Neuronal stem cell (in vitro differentiated cells): Measurements from ENCODE around the gene ROS1.

Experiments
- DNase-seq: peaks from one replicate; pipeline ENCODE4 v3.0.0-alpha.2; 2013; ENCODE audit warnings: low spot score
- H2AFZ ChIP-seq: one replicate; pipeline ENCODE4 v1.6.1; 2013; ENCODE audit warnings: mild to moderate bottlenecking, low read length, inconsistent platforms
- H2AK5ac ChIP-seq: 2 replicates; pipeline ENCODE4 v1.6.1; 2013; ENCODE audit warnings: low read depth, mild to moderate bottlenecking, inconsistent platforms, low read length, moderate library complexity, mixed read lengths
- H2BK120ac ChIP-seq: 2 replicates; pipeline ENCODE4 v1.6.1; 2013; ENCODE audit warnings: low read depth, mild to moderate bottlenecking, inconsistent platforms, low read length, moderate library complexity, mixed read lengths
- H2BK12ac ChIP-seq: one replicate; pipeline ENCODE4 v1.6.1; 2013; ENCODE audit warnings: low read length, inconsistent platforms
- H2BK15ac ChIP-seq: 2 replicates; pipeline ENCODE4 v1.6.1; 2013; ENCODE audit warnings: mild to moderate bottlenecking, low read length, inconsistent platforms, mixed read lengths
- H2BK5ac ChIP-seq: one replicate; pipeline ENCODE4 v1.6.1; 2013; ENCODE audit warnings: inconsistent platforms, mild to moderate bottlenecking, low read length, moderate library complexity
- H3K14ac ChIP-seq: one replicate; pipeline ENCODE4 v1.6.1; 2013; ENCODE audit warnings: low read length, inconsistent platforms
- H3K18ac ChIP-seq: 2 replicates; pipeline ENCODE4 v1.6.1; 2013; ENCODE audit warnings: low read length, inconsistent platforms
- H3K23ac ChIP-seq: 2 replicates; pipeline ENCODE4 v1.6.1; 2013; ENCODE audit warnings: low read depth, mild to moderate bottlenecking, mixed read lengths, low read length, inconsistent platforms; ENCODE audit not compliant: poor library complexity
- H3K27ac ChIP-seq: replicated peaks from 3 replicates; pipeline ENCODE4 v1.5.1; 2013; ENCODE audit warnings: low read length, inconsistent platforms
- H3K27me3 ChIP-seq, 3 experiments: 2 replicates each; pipeline ENCODE4 v1.6.1; 2013; ENCODE audit warnings: low read length in 3 of 3, mild to moderate bottlenecking in 2 of 3, inconsistent platforms in 1 of 3, low read depth in 1 of 3, mixed read lengths in 1 of 3, moderate library complexity in 1 of 3; ENCODE audit not compliant: control insufficient read depth in 3 of 3, insufficient read depth in 3 of 3
- H3K36me3 ChIP-seq, 2 donors: replicated peaks in 1 of 2; 2 replicates each; pipeline ENCODE4 v1.6.1; 2013; ENCODE audit warnings: low read length in 2 of 2; ENCODE audit not compliant: control insufficient read depth in 2 of 2, insufficient read depth in 2 of 2
- H3K4ac ChIP-seq: 2 replicates; pipeline ENCODE4 v1.6.1; 2013; ENCODE audit warnings: inconsistent platforms, mild to moderate bottlenecking, low read length, moderate library complexity
- H3K4me1 ChIP-seq, 2 donors: 1 replicate in 1 of 2; 2 replicates in 1 of 2; pipeline ENCODE4 v1.6.1; 2013; ENCODE audit warnings: low read length in 2 of 2, low read depth in 1 of 2; ENCODE audit not compliant: control insufficient read depth in 2 of 2, insufficient read depth in 1 of 2
- H3K4me2 ChIP-seq: one replicate; pipeline ENCODE4 v1.6.1; 2013; ENCODE audit warnings: mild to moderate bottlenecking, low read length, inconsistent platforms; ENCODE audit not compliant: insufficient read depth, poor library complexity, severe bottlenecking
- H3K4me3 ChIP-seq, 2 donors: 2 replicates each; pipeline ENCODE4 v1.5.1; 2013; ENCODE audit warnings: low read length in 2 of 2, mild to moderate bottlenecking in 2 of 2, inconsistent platforms in 1 of 2, moderate library complexity in 1 of 2
- H3K79me1 ChIP-seq: one replicate; pipeline ENCODE4 v1.6.1; 2013; ENCODE audit warnings: low read depth, mild to moderate bottlenecking, inconsistent platforms, low read length, moderate library complexity
- H3K9ac ChIP-seq: one replicate; pipeline ENCODE4 v1.6.1; 2013; ENCODE audit warnings: mild to moderate bottlenecking, low read depth, low read length, inconsistent platforms; ENCODE audit not compliant: poor library complexity
- H3K9me3 ChIP-seq, 2 donors: replicated peaks in 1 of 2; 2 replicates each; pipeline versions ENCODE3 to v1.6.1; 2013; ENCODE audit warnings: low read length in 2 of 2, mild to moderate bottlenecking in 2 of 2, inconsistent platforms in 1 of 2, low read depth in 1 of 2, mixed read lengths in 1 of 2, moderate library complexity in 1 of 2; ENCODE audit not compliant: control insufficient read depth in 2 of 2, insufficient read depth in 1 of 2
- H4K8ac ChIP-seq: one replicate; pipeline ENCODE4 v1.6.1; 2013; ENCODE audit warnings: low read depth, mild to moderate bottlenecking, inconsistent platforms, low read length, moderate library complexity
- H4K91ac ChIP-seq: one replicate; pipeline ENCODE4 v1.6.1; 2013; ENCODE audit warnings: low read length, low read depth, mild to moderate bottlenecking, inconsistent platforms; ENCODE audit not compliant: poor library complexity
- WGBS, 2 donors: extraction: QIAGEN DNeasy Blood & Tissue Kit; methylation state at CpG; one replicate each; pipeline ENCODE4 v1.1.7; 2013; ENCODE audit warnings: missing lambda C conversion rate in 2 of 2, mixed read lengths in 1 of 2; ENCODE audit not compliant: insufficient read length in 2 of 2, insufficient replicate concordance in 1 of 2; ENCODE audit errors: extremely low coverage in 2 of 2; 5-methylcytosine and 5-hydroxymethylcytosine counted together

Gene ROS1

DNA sequence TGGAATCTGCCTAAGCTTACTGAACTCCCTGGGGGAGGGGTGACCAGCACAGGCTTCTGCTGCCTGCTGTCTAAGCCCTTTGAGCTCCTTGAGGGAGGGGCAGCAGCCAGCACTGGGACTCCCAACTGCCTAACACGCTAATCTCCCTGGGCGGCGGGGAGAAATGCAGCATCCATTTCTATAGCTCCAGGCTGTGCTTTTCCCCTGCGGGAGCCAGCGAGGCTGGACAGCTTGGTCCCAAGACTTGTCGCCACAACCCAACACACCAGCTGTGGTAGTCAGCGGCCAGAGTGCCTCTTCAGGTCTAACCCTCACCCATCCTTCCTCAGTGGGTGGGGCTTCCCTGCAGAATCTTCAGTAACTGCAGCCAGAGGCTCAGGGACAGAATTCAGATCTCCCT, 95.8 kb downstream of the ROS1 start:
- Histone ChIP-seq H3K18ac (peak overlapping the region; percentile 27), H4K91ac (no peak overlapping the region), H3K9ac (peak overlapping the region; percentile 63), H3K4me3 (no peak overlapping the region), H3K36me3 (no peaks in the 10 kb centered on the region), H3K27ac (no peak overlapping the region), H3K23ac (no peak overlapping the region), H3K4ac (no peak overlapping the region), H3K4me2 (no peak overlapping the region), H3K79me1 (no peaks in the 10 kb centered on the region), H3K14ac (no peak overlapping the region), H3K4me1 (no peaks in the 10 kb centered on the region), H2BK15ac (peak overlapping the region; percentile 6), H3K27me3 (no peaks in the 10 kb centered on the region), H2BK12ac (no peak overlapping the region), H3K9me3 (no peaks in the 10 kb centered on the region), H2AFZ (no peak overlapping the region), H2AK5ac (no peak overlapping the region), H2BK120ac (no peak overlapping the region), H4K8ac (no peak overlapping the region), H2BK5ac (no peak overlapping the region)
- no peak for DNase-seq
- WGBS, 2 donors: no CpG with 5 or more reads among the region's 7 CpGs

DNA sequence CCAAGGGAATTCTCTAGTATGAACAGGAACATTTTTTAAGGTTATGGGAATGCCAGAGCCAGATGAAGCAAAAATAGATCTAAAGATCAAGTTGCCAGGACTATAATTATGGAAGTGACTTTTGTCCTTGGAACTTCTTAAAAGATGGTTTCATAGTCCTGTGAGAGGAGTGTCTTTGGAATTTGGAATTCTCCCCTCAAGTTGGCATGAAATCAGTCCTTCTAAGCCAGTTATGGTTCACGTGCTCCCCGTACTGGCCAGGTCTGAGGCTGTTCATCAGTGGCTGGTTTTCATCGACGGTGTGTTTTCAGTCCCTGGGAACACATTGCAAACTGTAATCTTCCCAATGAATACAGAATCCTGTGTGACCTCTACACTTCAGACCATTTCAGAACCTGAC, 97.2 kb downstream of the ROS1 start:
- Histone ChIP-seq H3K4me1 (no peaks in the 10 kb centered on the region), H2BK15ac (no peak overlapping the region), H3K36me3 (no peaks in the 10 kb centered on the region), H3K9me3 (no peaks in the 10 kb centered on the region), H2AK5ac (no peak overlapping the region), H3K27me3 (no peaks in the 10 kb centered on the region), H2BK120ac (no peak overlapping the region), H3K79me1 (no peaks in the 10 kb centered on the region), H2BK5ac (no peak overlapping the region), H3K14ac (no peak overlapping the region), H4K91ac (no peak overlapping the region), H3K4me2 (no peak overlapping the region), H3K4ac (no peak overlapping the region), H4K8ac (no peak overlapping the region), H3K4me3 (no peak overlapping the region), H2BK12ac (no peak overlapping the region), H3K18ac (no peak overlapping the region), H3K23ac (no peak overlapping the region), H3K9ac (no peak overlapping the region), H3K27ac (no peak overlapping the region), H2AFZ (no peak overlapping the region)
- WGBS, 2 donors: no CpG with 5 or more reads among the region's 4 CpGs
- no peak for DNase-seq

DNA sequence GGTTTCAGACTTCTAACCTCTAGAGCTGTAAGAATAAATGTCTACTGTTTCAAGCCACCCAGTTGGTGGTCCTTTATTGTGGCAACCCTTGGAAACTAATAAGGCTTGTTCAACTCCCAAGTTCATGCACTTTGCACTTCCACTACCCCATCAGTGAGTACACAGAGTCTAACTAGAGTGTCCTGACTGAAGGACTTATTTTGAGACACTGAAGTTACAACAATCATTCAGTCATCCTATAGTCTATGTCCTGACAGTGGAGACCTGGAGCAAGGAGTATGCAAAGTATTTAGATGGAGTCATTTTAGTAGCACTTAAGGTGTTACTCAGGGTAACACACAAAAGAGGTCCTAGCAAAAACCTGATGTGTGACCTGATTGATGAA, 97.7 kb downstream of the ROS1 start:
- H4K8ac ChIP-seq: no peak overlapping the region
- no peak overlapping the region for H3K4ac ChIP-seq
- H2AK5ac ChIP-seq: no peak overlapping the region
- no peak overlapping the region for H2BK12ac ChIP-seq
- H3K36me3 ChIP-seq: no peaks in the 10 kb centered on the region
- H2BK5ac ChIP-seq: no peak overlapping the region
- H3K4me2 ChIP-seq: no peak overlapping the region
- no peaks in the 10 kb centered on the region for H3K27me3 ChIP-seq
- no peak overlapping the region for H2BK120ac ChIP-seq
- no peak overlapping the region for H3K27ac ChIP-seq
- H3K79me1 ChIP-seq: no peaks in the 10 kb centered on the region
- H2AFZ ChIP-seq: no peak overlapping the region
- no peak overlapping the region for H3K18ac ChIP-seq
- H3K9me3 ChIP-seq: no peaks in the 10 kb centered on the region
- H4K91ac ChIP-seq: no peak overlapping the region
- no peak overlapping the region for H2BK15ac ChIP-seq
- H3K9ac ChIP-seq: no peak overlapping the region
- H3K23ac ChIP-seq: no peak overlapping the region
- no peaks in the 10 kb centered on the region for H3K4me1 ChIP-seq
- H3K14ac ChIP-seq: no peak overlapping the region
- DNase-seq: no peak
- H3K4me3 ChIP-seq: no peak overlapping the region

DNA sequence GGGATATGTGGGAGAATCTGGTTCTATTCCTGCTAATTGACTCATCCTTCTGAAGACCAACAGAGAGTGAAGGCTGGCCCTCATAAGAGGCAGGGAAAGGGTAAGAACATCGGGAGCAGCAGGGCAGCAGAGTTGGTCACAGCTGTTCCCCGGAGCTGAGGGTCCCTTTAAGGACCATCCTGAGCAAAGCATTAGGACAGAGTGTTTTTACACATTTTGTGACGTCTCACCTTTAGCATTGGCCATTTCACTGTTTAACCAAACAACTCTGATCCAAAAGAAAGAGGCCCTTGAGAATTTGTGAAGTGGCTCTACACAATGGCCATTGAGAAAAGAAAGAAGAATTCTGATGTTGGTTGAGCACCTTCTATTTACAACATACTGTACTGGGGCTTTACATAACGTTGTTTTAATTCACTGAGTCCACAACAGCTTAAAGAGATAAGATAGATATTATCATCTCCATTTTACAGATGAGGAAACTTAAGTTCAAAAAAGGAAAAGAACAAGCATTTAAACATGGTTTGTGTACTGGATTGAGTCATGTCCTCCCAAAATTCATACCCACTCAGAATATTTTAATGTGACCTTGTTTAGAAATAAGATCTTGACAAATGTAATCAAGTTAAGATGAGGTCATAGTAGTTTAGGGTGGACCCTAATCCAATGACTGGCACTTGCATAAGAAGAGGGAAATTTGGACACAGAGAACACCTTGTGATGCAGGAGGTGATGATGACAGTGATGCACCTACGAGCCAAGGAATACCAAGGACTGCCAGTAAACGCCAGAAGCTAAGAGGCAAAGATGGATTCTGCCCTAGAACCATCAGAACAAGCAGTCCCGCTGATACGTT, 98.4 kb downstream of the ROS1 start:
- Histone ChIP-seq H3K9me3 (no peaks in the 10 kb centered on the region), H3K27me3 (no peaks in the 10 kb centered on the region), H2BK12ac (no peak overlapping the region), H2BK5ac (no peak overlapping the region), H2BK15ac (no peak overlapping the region), H3K79me1 (no peaks in the 10 kb centered on the region), H3K27ac (no peak overlapping the region), H3K23ac (no peak overlapping the region), H4K8ac (no peak overlapping the region), H4K91ac (no peak overlapping the region), H2BK120ac (no peak overlapping the region), H2AFZ (no peak overlapping the region), H3K18ac (no peak overlapping the region), H3K14ac (no peak overlapping the region), H3K4me3 (no peak overlapping the region), H3K36me3 (no peaks in the 10 kb centered on the region), H3K4ac (no peak overlapping the region), H2AK5ac (no peak overlapping the region), H3K4me1 (no peaks in the 10 kb centered on the region), H3K4me2 (no peak overlapping the region), H3K9ac (no peak overlapping the region)
- DNase-seq: no peak
- WGBS, 2 donors: no CpG with 5 or more reads among the region's 8 CpGs
